ENCODE results near the gene VPS13D.

GRCh38 chr1:12530462-12531178 lies 300.8 kb downstream of the VPS13D start:
- TF ChIP-seq CTCF (IDR thresholded peaks at IDR 0.05): no peak
- TF ChIP-seq POLR2A (IDR thresholded peaks at IDR 0.05): no peak

All from vagina (tissue), 2 donors.